PFSK-1 (cell line): Measurements from ENCODE around the gene ANXA8.
"Not testable (repeated sequence)": the region's sequence is repeated elsewhere in the genome, so short reads cannot be mapped to it uniquely, and the experiment has no call there.

Source experiments
- FOXP2 ChIP-seq: optimal IDR thresholded peaks from 2 replicates; pipeline ENCODE3; 2011; ENCODE audit warnings: borderline replicate concordance, control low read depth, inconsistent platforms; ENCODE audit not compliant: insufficient read depth; ENCODE audit errors: extremely low read length, extremely low read depth
- POLR2AphosphoS5 ChIP-seq: IDR thresholded peaks from 2 replicates; pipeline ENCODE4 v1.6.1; 2012; ENCODE audit warnings: low read depth, mild to moderate bottlenecking, control low read depth, low read length, moderate library complexity
- SIN3A ChIP-seq: IDR thresholded peaks from 2 replicates; pipeline ENCODE4 v1.6.1; 2012; ENCODE audit warnings: mild to moderate bottlenecking, low read length, moderate library complexity, borderline replicate concordance; ENCODE audit not compliant: insufficient read depth
- TAF1 ChIP-seq: IDR thresholded peaks from 2 replicates; pipeline ENCODE4 v1.6.1; 2012; ENCODE audit warnings: low read length, control low read depth, borderline replicate concordance; ENCODE audit not compliant: insufficient read depth
- TF ChIP-seq, protein P1 (sequence below), 2 experiments: IDR thresholded peaks; 2 replicates each; pipeline versions ENCODE4 v1.6.1 to v1.8.0; 2011 to 2012; ENCODE audit warnings: low read depth in 2 of 2, low read length in 2 of 2, control low read depth in 1 of 2, inconsistent platforms in 1 of 2, mild to moderate bottlenecking in 1 of 2, moderate library complexity in 1 of 2; ENCODE audit not compliant: insufficient read depth in 1 of 2

DNA sequence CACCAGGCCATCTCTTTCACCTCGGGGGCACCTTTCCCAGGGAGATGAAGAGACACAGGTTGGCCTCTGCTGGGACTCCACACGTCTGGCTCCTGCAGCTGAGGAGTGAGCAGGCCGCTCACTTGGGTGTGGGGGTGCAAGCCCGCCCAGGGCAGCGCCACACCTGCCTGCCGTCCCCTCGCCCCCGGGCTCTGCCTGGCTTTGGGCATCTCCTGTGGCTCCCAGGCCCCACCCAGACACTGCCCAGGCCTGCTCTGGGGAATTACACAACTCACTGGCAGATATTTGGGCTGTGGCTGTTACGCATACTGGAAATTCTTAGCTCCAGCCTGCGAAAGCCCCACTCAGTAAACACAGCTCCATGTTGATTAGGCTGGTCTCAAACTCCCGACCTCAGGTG, at the start of gene ANXA8:
- not testable (repeated sequence) for TF ChIP-seq POLR2AphosphoS5, TAF1, SIN3A, FOXP2
- TF ChIP-seq, protein P1, sequence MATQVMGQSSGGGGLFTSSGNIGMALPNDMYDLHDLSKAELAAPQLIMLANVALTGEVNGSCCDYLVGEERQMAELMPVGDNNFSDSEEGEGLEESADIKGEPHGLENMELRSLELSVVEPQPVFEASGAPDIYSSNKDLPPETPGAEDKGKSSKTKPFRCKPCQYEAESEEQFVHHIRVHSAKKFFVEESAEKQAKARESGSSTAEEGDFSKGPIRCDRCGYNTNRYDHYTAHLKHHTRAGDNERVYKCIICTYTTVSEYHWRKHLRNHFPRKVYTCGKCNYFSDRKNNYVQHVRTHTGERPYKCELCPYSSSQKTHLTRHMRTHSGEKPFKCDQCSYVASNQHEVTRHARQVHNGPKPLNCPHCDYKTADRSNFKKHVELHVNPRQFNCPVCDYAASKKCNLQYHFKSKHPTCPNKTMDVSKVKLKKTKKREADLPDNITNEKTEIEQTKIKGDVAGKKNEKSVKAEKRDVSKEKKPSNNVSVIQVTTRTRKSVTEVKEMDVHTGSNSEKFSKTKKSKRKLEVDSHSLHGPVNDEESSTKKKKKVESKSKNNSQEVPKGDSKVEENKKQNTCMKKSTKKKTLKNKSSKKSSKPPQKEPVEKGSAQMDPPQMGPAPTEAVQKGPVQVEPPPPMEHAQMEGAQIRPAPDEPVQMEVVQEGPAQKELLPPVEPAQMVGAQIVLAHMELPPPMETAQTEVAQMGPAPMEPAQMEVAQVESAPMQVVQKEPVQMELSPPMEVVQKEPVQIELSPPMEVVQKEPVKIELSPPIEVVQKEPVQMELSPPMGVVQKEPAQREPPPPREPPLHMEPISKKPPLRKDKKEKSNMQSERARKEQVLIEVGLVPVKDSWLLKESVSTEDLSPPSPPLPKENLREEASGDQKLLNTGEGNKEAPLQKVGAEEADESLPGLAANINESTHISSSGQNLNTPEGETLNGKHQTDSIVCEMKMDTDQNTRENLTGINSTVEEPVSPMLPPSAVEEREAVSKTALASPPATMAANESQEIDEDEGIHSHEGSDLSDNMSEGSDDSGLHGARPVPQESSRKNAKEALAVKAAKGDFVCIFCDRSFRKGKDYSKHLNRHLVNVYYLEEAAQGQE (IDR thresholded peaks at IDR 0.05; ENCODE audit: insufficient read depth in 1 of 2, low read depth in 2 of 2, low read length in 2 of 2): not testable (repeated sequence)
